ENCODE results near the gene RFC4.
"Not testable (repeated sequence)": the region's sequence is repeated elsewhere in the genome, so short reads cannot be mapped to it uniquely, and the experiment has no call there.

RFC4 gene

DNA sequence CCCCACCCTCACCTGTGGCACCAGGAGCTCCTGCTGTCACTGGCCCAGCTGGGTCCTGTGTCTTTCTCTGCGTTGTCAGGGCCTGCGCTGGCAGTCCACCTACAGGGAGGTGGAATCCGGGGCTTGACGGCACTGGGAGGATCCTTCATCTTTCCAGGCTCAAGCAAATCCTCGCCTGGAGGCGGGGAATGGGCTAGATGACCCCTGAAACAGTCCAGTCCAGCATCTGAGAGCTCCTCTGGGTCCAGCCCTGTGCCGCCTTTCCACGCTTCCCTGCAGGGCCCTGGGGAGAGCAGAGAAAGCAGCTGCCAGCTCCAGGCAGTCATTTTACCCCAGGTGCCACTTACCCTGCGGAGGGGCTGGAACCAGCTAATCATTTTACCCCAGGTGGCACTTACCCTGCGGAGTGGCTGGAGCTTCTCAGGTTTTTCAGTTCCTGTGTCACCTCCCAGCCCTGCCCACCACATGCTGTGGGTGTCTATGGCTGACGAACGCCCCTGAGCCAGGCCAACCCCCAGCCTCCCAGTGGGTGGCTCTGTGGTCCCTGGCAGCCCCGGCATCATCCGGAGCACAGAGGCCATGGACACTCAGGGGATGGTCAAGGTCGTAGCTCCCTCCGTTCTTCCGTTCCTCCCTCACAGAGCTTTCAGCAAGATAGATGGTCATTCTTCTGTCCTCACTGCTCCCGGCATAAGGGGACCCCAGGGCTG lies 18.3 kb upstream of the RFC4 start:
- no peak for DNase-seq (ENCODE audit: low read depth in 2 of 2)

DNA sequence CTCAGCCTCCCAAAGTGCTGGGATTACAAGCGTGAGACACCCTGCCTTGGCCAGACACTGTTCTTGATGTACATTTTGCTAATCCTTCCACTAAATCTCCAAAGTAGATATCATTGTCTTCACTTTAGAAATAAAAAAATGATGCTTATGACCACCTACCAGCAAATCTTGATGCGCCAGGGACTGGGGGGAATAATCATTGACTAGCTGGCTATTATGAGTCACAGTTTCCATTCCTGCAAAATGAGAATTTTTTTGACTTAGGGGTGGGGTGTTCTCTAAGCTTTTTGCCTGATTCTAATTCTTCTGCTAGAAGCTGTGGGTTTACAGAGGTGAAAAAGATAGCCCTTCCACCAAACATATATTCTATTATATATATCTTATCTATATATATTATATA lies 17.1 kb upstream of the RFC4 start:
- no peak for DNase-seq (ENCODE audit: low read depth in 2 of 2)

DNA sequence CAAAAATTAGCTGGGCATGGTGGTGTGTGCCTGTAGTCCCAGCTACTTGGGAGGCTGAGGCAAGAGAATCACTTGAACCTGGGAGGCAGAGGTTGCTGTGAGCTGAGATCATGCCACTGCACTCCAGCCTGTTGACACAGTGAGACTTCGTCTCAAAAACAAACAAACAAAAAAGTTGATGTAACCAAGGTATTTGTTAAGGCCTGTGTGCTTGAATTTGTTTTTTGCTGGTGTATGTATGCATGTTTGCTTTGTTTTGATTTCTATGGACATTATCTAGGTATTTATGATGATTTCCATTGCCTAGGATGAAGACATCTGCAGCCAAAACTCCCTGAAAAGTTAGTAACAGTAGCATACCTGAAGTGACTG lies 16.1 kb upstream of the RFC4 start:
- DNase-seq (ENCODE audit: low read depth in 2 of 2) = not testable (repeated sequence)

DNA sequence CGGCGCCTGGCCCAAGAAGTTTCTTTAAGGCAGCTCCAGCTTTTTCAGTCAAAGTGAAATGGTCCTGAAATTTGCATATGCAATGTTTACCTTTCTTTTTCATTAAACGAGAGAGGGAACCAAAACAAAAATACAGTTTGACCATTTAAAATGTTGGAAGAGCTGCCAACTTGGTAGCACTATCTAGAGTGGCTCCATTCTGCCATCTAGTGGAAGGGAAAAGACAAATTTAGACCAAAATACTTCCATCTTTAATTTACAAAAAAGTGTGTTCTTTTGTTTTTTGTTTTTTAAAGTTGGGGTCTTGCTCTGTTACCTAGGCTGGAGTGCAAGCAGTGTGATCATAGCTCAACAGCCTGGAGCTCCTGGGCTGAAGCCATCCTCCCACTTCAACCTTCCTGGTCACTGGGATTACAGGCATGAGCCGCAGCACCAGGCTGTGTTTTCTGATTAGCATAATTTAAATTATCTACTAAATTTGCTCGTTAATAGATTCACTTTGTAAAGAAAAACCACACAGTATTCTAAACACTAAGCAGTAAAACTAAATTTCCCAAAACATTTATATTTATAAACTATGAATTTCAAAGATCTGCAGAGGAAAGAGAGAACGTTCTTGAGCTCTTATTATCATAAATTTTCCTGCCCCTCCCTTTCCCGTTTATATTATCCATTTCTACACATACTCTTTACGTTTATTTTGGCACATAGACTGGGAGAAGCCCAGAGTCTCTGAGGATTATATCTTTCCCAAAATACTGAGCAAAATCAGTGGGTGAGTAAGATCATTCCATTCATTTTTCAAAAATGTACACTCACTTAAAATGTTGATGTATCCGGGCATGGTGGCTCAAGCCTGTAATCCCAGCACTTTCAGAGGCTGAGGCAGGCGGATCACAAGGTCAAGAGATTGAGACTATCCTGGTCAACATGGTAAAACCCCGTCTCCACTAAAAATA lies 15.4 kb upstream of the RFC4 start:
- DNase-seq (ENCODE audit: low read depth in 2 of 2) = no peak

DNA sequence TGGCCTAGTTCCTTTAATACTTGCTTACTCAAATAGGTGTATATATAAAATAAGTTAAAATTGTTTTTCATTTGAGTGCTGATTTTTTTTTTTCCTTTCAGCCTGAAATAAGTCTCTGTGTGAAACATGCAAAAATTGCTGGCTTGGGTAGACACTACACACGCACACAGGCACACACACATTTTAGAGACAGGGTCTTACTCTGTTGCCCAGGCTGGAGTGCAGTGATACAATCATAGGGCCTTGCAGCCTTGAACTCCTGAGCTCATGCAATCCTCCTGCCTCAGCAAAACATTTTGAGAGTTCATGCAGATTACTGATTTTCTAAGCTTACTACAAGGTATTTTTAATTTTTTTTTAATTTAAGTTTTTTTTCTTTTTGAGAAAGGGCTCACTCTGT lies 12.7 kb upstream of the RFC4 start:
- DNase-seq (ENCODE audit: low read depth in 2 of 2) = no peak

DNA sequence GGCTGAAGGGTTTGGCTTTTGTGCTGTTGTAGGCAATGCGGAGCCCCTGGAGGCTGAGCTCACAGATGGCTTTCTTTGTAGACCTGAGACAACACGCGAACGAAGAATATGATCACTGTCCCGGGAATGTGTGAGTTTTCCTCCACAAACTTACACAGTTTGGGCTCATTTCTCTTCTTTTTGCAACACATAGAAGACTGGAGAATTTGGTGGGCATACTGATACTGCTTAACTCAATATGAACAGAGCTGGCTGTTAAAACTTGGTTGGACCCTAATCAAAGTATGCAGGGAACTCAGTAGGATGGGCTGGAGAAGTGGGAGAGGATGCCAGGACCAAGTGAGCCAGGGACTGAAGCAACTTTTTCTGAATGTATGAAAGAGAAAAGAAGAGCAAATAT lies 12.2 kb upstream of the RFC4 start:
- no peak for DNase-seq (ENCODE audit: low read depth in 2 of 2)

DNA sequence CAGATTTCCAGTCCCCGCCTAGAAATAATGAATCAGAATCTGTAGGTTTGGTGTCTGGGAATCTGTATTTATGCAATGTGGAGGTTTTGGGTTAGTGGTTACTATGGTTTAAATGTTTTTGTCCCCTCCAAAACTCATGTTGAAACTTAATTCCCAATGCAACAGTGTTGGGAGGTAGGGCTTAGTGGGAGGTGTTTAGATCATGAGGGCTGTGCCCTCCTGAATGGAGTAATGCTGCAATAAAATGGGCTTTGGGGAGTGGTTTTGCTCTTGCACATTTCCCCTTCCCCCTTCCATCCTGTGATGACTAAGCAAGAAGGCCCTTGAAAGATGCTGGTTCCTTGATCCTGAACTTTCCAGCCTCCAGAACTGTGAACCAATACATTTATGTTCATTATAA lies 9.2 kb upstream of the RFC4 start:
- DNase-seq (ENCODE audit: low read depth in 2 of 2) = no peak

DNA sequence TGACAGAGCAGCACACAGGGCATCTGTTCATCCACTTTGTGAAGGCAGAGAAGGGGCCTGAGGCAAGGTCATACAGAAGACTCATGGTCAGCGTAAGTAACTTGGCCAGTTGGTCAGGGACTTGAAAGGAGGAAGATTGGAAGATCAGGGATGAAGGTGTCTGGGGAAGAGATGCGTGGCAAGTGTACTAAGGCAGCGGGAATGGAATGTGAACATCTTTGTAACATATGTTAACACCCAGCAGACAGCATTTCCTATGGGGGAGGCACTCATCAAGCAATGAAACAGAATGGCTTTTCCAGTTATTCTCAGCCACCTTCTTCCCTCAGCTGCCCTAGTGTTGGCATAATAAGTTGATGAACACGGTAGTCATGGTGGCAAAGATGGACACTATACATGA lies 7.8 kb upstream of the RFC4 start:
- no peak for DNase-seq (ENCODE audit: low read depth in 2 of 2)

DNA sequence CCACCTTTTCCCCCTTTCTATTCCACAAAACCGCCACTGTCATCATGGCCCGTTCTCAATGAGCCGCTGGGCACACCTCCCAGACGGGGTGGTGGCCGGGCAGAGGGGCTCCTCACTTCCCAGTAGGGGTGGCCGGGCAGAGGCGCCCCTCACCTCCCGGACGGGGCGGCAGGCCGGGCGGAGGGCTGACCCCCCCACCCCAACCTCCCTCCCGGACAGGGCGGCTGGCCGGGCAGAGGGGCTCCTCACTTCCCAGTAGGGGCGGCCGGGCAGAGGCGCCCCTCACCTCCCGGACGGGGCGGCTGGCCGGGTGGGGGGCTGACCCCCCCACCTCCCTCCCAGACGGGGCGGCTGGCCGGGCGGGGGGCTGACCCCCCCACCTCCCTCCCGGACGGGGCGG lies 5.0 kb upstream of the RFC4 start:
- DNase-seq (ENCODE audit: low read depth in 2 of 2) = not testable (repeated sequence)

DNA sequence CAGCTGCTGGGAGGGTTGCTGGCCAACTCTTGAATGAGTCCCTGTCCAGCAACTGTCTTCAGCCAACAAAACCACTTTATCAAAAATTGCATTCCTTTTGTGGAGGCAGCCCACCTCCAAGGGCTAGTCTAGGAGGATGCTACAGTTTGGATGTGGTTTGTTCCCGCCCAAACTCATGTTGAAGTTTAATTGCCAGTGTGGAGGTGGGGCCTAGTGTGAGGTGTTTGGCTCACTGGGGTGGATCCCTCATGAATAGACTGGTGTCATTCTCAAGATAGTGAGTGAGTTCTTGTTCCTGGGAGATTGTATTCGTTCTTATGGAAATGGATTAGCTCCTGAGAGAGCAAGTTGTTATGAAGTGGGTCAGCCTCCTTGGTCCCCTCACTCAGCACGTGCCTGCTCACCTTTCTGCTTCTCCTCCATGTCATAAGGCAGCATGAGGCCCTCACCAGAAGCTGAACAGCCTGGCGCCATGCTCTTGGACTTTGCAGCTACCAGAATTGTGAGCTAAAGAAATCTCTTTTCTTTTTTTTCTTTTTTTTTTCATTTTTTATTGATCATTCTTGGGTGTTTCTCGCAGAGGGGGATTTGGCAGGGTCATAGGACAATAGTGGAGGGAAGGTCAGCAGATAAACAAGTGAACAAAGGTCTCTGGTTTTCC lies 4.2 kb upstream of the RFC4 start:
- no peak for DNase-seq (ENCODE audit: low read depth in 2 of 2)

DNA sequence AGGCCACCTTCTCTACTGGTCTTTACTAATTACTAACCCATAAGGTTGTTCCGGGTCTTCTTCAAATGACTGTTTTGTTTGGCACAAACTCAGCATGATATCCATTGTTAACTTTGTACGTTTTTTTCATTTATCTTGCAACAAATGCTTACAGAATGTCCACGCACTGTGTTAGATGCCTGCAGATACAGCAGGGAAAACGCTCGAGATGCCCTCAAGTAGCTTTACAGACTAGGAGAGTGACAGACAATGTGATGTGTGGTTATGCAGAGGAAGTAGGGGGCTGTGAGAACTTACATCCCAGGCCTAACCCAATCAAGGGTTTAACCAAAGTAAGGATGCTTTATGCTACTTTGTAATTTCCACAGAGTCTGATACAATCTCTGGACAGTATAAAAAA lies 949 bp upstream of the RFC4 start:
- no peak for DNase-seq (ENCODE audit: low read depth in 2 of 2)

DNA sequence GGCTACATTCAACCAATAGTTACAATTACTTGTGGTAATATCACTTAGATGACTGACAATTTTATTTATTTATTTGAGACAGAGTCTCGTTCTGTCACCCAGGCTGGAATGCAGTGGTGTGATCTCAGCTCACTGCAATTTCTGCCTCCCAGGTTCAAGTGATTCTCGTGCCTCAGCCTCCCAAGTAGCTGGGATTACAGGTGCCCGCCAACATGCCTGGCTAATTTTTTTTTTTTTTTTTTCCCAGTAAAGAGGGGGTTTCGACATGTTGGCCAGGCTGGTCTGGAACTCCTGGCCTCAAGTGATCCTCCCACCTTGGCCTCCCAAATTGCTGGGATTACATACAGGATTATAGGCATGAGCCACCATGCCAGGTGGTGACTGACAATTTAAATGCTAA lies 2.8 kb downstream of the RFC4 start:
- not testable (repeated sequence) for DNase-seq (ENCODE audit: low read depth in 2 of 2)

DNA sequence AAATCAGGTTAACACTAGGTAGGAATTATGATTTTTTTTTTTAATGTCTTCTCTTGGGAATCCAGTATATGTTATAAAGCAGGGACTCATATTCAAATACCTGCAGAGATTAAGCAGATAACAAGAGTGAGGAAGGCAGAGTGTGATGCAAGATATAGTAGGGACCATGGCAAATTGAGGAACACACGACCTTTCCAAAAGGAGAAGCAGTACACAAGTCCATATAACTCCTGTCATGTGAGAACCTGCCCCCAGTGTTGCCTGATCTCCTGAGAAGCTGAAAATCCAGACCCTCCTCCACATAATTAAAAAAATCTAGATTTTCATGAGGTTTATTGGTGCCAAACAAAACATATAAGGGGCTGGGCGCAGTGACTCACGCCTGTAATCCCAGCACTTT lies 3.6 kb downstream of the RFC4 start:
- DNase-seq (ENCODE audit: low read depth in 2 of 2) = no peak

DNA sequence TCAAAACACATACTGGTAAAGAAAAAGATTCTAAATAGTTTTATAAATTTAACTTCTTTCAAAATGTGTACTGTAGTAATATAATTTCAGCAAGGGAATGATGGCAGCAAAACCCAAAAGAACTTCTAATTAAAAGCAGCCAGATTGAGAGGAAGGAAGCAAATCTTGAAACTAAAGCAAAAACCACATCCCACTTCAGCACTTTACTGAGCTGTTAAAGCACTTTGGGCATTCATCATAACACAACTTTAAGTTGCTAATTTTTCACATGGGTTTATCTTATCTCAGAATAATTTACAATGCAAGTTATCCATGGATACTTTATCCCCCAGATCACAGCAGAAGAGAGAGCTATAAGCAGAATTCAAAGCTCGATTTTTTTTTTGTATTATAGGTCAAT lies 6.0 kb downstream of the RFC4 start:
- DNase-seq (ENCODE audit: low read depth in 2 of 2) = no peak

DNA sequence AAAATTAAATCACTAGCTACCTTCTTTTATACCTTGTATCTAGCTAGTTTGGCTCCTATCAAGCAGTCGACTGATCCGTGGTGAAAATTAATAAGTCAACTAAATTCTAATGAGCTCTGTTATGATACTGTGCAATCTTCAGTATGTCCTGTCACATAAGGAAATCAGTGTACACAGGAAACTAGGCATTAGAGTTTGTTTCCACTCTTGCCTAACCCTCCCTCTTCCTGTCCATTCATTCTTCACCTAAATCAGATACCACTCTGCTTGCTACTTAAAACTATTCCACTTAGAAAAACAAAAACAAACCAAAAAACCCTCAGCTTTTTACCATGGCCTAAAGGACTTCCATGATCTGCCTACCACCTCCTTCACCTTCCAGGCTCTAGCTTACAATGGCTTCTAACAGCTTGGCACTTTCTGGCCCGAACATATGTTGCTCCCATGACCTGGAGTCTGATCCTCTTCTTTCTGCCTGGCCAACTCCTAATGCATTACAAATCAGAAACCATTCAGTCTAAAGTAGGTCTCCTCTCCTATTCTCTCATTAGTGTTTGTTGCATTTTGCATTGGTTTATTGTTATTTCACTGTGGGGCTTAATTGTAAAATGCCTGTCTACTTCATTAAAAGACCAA lies 7.9 kb downstream of the RFC4 start:
- no peak for DNase-seq (ENCODE audit: low read depth in 2 of 2)

DNA sequence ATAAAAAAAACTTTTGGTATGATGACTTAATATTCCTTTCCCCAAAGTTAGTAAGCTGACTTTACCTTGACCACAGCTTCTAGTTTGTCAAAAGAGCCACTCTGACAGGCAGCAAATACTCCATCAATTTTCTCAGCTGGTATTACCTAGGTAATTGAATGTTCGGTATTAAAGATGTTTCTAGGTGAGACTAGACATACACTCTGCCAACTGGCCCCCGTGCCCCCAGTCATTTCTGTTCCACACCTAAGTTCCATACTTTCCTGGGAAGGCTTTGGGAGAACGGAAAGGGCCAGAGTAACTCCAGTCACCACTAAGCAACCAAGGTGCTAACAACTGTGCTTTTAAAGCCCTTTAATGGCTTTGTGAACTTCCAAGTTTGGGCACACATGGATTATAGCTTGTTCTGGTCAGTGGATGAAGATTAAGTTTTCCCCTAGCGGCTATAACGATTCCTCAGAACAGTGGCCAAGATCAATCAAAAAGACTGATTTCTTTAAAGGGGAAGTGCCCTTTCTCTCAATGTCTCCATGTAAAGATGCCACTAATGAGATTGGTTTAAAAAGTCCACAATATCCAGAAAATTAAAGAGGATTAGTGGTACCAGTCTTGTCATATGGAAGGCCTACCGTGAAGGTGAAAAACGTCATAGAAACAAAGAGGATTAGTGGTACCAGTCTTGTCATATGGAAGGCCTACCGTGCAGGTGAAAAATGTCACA lies 15.9 kb downstream of the RFC4 start:
- no peak for DNase-seq (ENCODE audit: low read depth in 2 of 2)

DNA sequence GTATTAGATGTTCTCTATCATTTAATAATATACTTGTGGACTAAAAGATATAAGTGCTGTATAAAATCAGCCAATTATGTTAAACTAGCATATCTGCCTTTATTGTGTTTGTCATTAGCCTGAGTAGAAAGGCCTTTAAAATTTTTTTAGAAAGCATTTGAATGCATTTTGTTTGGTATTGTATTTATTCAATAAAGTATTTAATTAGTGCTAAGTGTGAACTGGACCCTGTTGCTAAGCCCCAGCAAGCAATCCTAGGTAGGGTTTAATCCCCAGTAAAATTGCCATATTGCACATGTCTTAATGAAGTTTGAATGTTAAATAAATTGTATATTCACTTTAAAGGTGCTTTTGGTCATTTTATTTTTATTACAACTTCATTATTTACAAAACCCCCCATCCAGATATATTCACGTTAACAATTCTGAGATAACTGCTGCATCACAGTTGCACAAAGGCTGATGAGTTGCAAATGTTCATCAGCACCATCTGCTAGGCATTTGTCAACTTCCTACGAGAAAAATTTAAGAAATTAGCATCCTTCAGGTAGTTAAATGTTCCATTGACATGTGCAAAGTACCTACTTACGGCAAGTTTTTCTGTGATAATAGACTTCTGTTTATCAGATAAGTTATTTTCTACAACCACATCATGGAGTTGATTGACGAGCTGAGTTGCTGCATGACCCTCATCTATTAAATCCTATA lies 16.6 kb downstream of the RFC4 start:
- no peak for DNase-seq (ENCODE audit: low read depth in 2 of 2)

DNA sequence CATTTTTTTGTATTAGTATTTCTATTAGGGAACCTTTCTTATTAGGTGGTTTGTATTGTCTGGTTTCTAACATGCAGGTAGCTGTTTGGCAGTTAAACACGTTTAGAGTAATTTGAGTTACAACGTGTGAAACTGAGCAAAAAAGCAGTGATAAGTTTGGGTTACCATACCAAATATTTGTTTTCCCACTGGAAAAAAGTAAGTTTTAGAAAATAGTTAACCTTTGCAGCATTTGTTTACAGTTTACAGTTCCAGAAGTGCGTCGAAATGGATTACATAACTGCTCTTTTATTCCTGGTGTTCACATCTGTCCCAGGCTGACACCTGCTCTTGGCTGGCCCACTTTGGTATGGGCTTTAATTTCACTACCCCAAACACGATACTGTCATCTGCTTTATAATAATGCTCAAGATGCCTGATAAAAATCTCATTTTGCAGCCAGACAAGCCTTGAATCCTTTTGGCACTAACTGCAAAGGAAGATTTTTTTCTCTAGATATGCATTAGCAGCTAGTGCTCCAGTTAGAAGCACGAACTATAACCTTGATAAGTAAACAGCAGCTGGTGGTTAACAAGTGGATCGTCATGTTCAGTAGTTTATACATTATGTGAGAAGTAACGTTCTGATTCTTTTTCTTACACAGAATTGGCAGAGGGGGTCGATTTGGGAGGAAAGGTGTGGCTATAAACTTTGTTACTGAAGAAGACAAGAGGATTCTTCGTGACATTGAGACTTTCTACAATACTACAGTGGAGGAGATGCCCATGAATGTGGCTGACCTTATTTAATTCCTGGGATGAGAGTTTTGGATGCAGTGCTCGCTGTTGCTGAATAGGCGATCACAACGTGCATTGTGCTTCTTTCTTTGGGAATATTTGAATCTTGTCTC lies 17.6 kb downstream of the RFC4 start:
- DNase-seq (ENCODE audit: low read depth in 2 of 2) = no peak

DNA sequence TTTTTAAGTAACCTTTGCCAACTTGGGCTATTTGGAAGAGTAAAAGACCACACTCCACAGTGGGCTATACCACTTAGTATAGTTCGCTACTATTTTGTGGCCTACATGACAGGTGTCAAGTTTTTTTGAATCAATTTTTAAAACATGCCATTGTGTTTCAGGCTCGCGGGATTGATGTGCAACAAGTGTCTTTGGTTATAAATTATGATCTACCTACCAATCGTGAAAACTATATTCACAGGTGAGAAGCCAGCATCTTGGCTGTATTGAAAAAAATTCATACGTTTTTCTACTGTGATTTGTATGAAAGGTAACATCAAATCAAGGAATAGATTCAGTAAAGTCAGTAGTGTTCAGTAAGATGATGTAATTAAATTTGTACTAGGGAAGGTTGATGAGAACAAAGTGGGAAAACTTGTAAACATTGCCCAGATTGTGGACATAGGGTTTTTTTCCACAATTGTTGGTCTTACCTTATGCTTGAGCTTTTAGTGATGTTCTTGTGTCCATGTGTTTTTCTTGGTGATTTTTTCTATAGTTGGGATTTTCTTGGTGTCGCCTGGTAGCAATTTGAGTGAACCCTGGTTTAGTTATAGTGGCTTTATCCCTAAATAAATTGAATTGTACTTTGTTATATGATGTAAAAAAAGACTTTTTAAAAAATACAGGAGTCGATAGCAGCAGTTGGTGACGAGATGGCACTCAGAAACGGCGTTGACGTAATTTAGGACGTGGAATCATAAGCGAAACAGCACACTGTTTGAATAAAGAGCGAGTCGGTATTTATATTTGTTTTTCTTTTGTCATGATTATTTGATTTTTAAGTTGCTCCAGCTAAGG lies 18.4 kb downstream of the RFC4 start:
- no peak for DNase-seq (ENCODE audit: low read depth in 2 of 2)
